GM19452 (cell line): Measurements from ENCODE around the gene GABRE.

ENCODE experiments used
- ATAC-seq: cut with Tn5 transposase; IDR thresholded peaks from one replicate; pipeline ENCODE4 v1.9.1; 2021; ENCODE audit not compliant: unreplicated experiment

Gene GABRE

GRCh38 chrX:151974336-151975227 lies at the start of gene GABRE:
GABRE (minus strand) TSS chrX:151974676; CDS start chrX:151974625, 51 bp downstream.
- no peak for ATAC-seq

GRCh38 chrX:152020888-152021287 lies 46.4 kb upstream of the GABRE start:
- no peak for ATAC-seq

- ATAC-seq: no peak
Observed at GRCh38 chrX:151999813-152000212, 25.3 kb upstream of the GABRE start.

GRCh38 chrX:151997539-151997938 lies 23.1 kb upstream of the GABRE start:
- ATAC-seq: no peak

- no peak for ATAC-seq
Observed at GRCh38 chrX:151996347-151996746, 21.9 kb upstream of the GABRE start.

- ATAC-seq: no peak
Observed at GRCh38 chrX:151994476-151994875, 20.0 kb upstream of the GABRE start.

GRCh38 chrX:151988706-151989299 lies 14.3 kb upstream of the GABRE start:
- ATAC-seq: no peak

GRCh38 chrX:151987108-151987507 lies 12.6 kb upstream of the GABRE start:
- ATAC-seq: no peak

GRCh38 chrX:151985955-151986354 lies 11.5 kb upstream of the GABRE start:
- ATAC-seq: no peak

- ATAC-seq: no peak
Observed at GRCh38 chrX:151985531-151985930, 11.1 kb upstream of the GABRE start.

- ATAC-seq: no peak
Observed at GRCh38 chrX:151984902-151985301, 10.4 kb upstream of the GABRE start.

- ATAC-seq: no peak
Observed at GRCh38 chrX:151984328-151984727, 9.9 kb upstream of the GABRE start.

- ATAC-seq: no peak
Observed at GRCh38 chrX:151983186-151983585, 8.7 kb upstream of the GABRE start.

GRCh38 chrX:151982222-151982621 lies 7.7 kb upstream of the GABRE start:
- no peak for ATAC-seq

GRCh38 chrX:151981129-151981528 lies 6.7 kb upstream of the GABRE start:
- no peak for ATAC-seq

- no peak for ATAC-seq
Observed at GRCh38 chrX:151977923-151978322, 3.4 kb upstream of the GABRE start.

GRCh38 chrX:151977009-151977408 lies 2.5 kb upstream of the GABRE start:
- ATAC-seq: no peak

- no peak for ATAC-seq
Observed at GRCh38 chrX:151975736-151976275, 1.3 kb upstream of the GABRE start.

GRCh38 chrX:151975228-151975593 lies 735 bp upstream of the GABRE start:
- ATAC-seq: no peak

- no peak for ATAC-seq
Observed at GRCh38 chrX:151973851-151974335, 583 bp downstream of the GABRE start.

- no peak for ATAC-seq
Observed at GRCh38 chrX:151973060-151973661, 1.3 kb downstream of the GABRE start.

GRCh38 chrX:151970661-151971060 lies 3.8 kb downstream of the GABRE start:
- ATAC-seq: no peak
